Gastrocnemius medialis (tissue), 4 donors: ENCODE results near the gene RBM33.

ENCODE experiments used
- CTCF ChIP-seq, 5 experiments: fragments of 450-650 bp in 3 of 5; fragments of 200-600 bp in 2 of 5; sonication (generic) in 2 of 5; IDR thresholded peaks in 4 of 5; conservative IDR thresholded peaks in 1 of 5; 1 replicate in 4 of 5; 2 replicates in 1 of 5; pipeline ENCODE4 v1.5.1; 2016 to 2019; ENCODE audit warnings: antibody characterized with exemption in 5 of 5, mild to moderate bottlenecking in 3 of 5, moderate library complexity in 3 of 5
- POLR2A ChIP-seq, 2 donors: fragments of 450-650 bp; IDR thresholded peaks; one replicate each; pipeline ENCODE4 v1.6.1; 2017; ENCODE audit warnings: antibody characterized with exemption in 2 of 2, mild to moderate bottlenecking in 2 of 2, moderate library complexity in 2 of 2

GRCh38 chr7:155750255-155751125, 106.0 kb downstream of the RBM33 start:
- TF ChIP-seq CTCF (IDR thresholded peaks at IDR 0.05 in 4 of 5, conservative IDR thresholded peaks at IDR 0.05 in 1 of 5) (no peak), POLR2A (IDR thresholded peaks at IDR 0.05) (no peak)
